HUES48 (cell line): ENCODE results near the gene PTAFR.

Source experiments
- H3K27ac ChIP-seq: one replicate; pipeline ENCODE4 v1.7.0; 2013; ENCODE audit warnings: low read depth, low read length, inconsistent platforms
- H3K27me3 ChIP-seq: 2 replicates; pipeline ENCODE4 v1.6.1; 2013; ENCODE audit warnings: mild to moderate bottlenecking, low read length; ENCODE audit not compliant: control insufficient read depth, insufficient read depth
- H3K36me3 ChIP-seq: 2 replicates; pipeline ENCODE4 v1.6.1; 2013; ENCODE audit warnings: low read length; ENCODE audit not compliant: control insufficient read depth, insufficient read depth
- H3K4me1 ChIP-seq: 2 replicates; pipeline ENCODE4 v1.6.1; 2013; ENCODE audit warnings: mild to moderate bottlenecking, low read length; ENCODE audit not compliant: control insufficient read depth, insufficient read depth
- H3K4me3 ChIP-seq: 2 replicates; pipeline ENCODE4 v1.5.1; 2013; ENCODE audit warnings: mild to moderate bottlenecking, low read depth, low read length
- H3K9ac ChIP-seq: 2 replicates; pipeline ENCODE4 v1.6.1; 2013; ENCODE audit warnings: mild to moderate bottlenecking, low read depth, low read length, moderate library complexity
- H3K9me3 ChIP-seq: 2 replicates; pipeline ENCODE4 v1.6.1; 2013; ENCODE audit warnings: low read length; ENCODE audit not compliant: control insufficient read depth, insufficient read depth

The PTAFR gene, protein sequence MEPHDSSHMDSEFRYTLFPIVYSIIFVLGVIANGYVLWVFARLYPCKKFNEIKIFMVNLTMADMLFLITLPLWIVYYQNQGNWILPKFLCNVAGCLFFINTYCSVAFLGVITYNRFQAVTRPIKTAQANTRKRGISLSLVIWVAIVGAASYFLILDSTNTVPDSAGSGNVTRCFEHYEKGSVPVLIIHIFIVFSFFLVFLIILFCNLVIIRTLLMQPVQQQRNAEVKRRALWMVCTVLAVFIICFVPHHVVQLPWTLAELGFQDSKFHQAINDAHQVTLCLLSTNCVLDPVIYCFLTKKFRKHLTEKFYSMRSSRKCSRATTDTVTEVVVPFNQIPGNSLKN

DNA sequence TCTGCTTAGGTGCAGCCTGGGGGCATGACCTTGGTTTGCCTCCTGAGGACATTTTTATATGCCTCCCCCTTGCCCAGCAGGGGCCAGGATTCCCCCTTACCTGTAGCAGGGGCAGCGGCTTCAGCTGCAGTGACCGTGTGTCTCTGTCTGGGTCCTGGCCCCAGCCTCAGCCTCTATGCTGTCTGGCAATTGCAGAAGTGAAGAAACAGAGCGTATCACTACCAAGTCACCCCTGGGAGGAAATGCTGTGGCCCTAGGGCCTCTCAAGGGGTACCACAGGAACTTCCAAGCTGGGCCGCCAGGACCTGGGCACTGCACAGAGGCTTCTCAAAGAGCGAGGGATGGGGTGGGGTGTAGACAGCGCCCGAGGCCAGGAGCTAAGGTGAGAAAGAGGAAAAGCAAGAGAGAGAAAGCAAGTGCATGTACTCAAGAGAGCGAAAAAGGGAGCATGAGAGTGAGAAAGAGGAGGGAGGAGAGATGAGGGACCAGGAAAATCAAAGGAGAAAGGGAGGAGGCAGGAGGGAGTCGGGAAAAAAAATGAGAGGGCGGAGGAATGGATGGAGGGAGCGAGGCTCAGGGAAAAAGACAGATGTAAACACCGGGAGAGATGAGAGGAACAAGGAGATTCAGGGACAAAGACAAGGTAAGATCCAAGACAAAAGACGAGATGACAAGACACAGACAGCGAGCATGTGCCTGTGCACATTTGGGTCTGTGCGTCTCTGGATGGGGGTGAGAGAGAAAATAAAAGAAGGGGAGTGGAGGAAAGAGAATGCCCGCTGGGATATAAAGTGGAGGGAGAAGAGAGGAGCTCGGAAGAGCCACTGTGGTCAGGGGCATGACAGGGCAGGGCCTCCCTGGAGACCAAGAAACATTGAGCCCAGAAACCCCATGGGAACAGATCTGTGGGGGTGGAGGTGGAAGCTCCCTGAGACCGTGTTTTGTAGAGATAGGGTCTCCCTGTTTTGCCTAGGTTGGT, at the start of gene PTAFR:
PTAFR (minus strand) TSS at position 199 of the 979 bp plus-strand sequence. CDS start 25,669 bp downstream, outside the sequence.
- Histone ChIP-seq H3K4me1 (no peaks in the 10 kb centered on the region), H3K9me3 (no peaks in the 10 kb centered on the region), H3K27me3 (no peaks in the 10 kb centered on the region), H3K9ac (no peak within 1 kb of the TSS), H3K36me3 (no peaks in the 10 kb centered on the region), H3K4me3 (no peak within 1 kb of the TSS), H3K27ac (no peak within 1 kb of the TSS)

DNA sequence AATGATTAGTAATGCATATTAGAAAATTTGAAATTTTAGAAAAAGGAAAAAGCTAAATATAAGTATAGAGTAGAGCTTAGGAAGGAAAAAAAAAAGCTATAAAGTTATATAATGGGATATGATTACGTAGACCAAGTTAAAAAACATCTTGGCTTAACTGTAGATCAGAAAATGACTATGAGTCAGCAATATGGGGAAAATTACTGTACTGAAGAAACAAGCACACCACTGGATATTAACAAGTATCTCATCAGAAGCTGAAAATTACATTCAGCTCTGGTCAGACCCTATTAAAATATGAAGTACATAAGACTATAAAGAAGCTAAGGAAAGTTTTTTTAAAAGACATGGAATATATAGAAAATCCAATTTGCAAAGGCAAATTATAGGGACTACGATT, 36.8 kb upstream of the PTAFR start:
- H3K4me3 ChIP-seq, result no peak overlapping the region
- H3K27ac ChIP-seq, result no peak overlapping the region
- H3K36me3 ChIP-seq, result peaks cover 62% of the 10 kb centered on the region
- H3K4me1 ChIP-seq, result no peaks in the 10 kb centered on the region
- H3K9me3 ChIP-seq, result no peaks in the 10 kb centered on the region
- no peaks in the 10 kb centered on the region for H3K27me3 ChIP-seq
- no peak overlapping the region for H3K9ac ChIP-seq

DNA sequence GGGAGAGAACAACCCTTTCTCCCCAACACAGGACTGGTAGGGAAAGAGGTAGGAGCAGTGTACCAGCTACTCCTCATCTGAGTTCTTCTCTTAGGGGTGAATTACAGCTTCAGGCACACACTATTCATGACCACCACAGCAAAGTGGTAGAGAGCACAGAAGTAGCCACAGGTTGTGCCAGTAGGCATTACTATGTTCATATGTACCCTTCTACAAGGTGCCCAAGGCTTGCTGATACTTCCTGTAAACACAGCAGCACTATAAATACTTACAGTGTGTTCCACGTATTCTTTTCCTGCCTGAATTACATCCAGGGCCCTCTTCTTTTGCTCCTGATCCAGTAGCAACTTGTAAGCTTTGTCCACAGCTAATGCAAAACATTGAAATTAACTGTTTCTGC, 33.2 kb upstream of the PTAFR start:
- Histone ChIP-seq H3K4me1 (no peaks in the 10 kb centered on the region), H3K9ac (no peak overlapping the region), H3K27ac (no peak overlapping the region), H3K9me3 (no peaks in the 10 kb centered on the region), H3K27me3 (no peaks in the 10 kb centered on the region), H3K4me3 (no peak overlapping the region), H3K36me3 (peaks cover 83% of the 10 kb centered on the region)

DNA sequence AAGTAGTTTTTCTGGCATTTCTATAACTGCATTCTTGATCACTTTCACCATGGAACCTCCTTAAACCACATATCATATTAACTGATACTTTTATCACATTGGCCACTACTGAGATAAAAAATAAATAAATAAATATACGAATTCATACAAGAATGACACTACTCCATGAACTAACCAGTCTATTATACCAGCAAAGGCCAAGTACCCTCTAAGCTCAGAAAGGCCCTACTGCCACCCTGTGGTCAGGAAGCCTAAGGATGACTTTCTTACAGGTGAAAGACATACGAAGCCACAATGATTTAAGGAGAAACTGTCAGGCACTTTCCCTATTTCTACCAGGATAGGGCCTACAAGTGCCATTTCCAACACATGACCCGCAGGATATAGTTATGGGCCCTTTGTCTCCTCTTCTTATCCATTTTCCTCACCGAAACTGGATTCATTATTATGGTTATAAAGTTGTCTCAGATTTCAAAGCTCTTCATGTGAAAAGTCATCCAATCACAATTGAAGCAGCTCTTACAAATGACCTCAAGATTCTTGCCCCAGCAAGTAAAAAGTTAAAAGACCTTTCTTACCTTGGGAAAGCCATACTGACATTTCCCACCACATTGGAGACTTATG, 32.4 kb upstream of the PTAFR start:
- Histone ChIP-seq H3K9ac (no peak overlapping the region), H3K27ac (no peak overlapping the region), H3K27me3 (no peaks in the 10 kb centered on the region), H3K4me3 (no peak overlapping the region), H3K9me3 (no peaks in the 10 kb centered on the region), H3K36me3 (peaks cover 83% of the 10 kb centered on the region), H3K4me1 (no peaks in the 10 kb centered on the region)

DNA sequence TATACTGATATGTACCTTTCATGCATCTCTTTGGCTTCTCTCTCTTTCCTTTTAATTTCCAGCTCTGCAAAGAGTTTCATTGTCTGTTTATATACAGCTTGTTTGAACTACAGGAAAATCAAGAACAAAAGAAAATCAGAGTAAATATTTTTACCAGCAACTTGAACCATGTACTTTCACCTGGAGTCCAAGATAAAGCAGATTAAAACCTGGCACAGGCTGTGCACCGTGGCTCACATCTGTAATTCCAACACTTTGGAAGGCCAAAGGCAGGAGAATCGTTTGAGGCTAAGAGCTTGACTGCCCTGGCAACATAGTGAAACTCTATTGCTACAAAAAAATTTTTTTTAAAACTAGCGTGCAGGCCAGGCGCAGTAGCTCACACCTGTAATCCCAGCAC, 28.8 kb upstream of the PTAFR start:
- Histone ChIP-seq H3K36me3 (peaks cover 79% of the 10 kb centered on the region), H3K9me3 (no peaks in the 10 kb centered on the region), H3K27me3 (no peaks in the 10 kb centered on the region), H3K27ac (no peak overlapping the region), H3K9ac (no peak overlapping the region), H3K4me3 (no peak overlapping the region), H3K4me1 (no peaks in the 10 kb centered on the region)

DNA sequence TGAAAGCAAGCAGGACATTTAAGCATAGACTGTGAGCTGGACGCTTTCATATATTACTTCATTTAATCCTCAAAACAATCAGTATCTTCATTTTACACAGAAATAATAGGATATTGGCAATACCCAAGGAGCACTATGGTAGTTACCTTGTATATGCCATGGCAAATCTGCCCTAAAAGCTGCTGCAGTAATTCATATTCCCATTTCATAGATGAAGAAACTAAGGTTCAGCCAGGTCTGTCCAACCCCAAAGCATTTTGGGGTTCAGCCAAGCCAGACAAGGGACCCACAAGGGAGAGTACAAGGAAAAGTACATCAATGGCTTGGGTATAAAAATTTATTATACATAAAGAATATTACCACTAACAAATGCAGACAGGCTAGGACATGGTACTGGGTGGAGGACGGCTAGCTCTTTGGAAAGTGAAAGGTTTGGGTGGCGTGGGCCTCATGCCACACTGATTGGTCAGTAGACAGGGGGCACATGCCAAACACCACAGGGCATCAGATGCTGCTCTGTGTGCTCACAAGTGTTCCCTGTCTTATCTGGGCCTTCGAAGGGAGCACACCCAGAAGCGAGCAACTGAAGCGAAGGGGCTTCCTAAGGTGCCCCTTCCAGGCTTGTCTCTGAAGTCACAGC, 23.9 kb upstream of the PTAFR start:
- H3K9ac ChIP-seq, result no peak overlapping the region
- no peaks in the 10 kb centered on the region for H3K9me3 ChIP-seq
- H3K36me3 ChIP-seq, result peaks cover 62% of the 10 kb centered on the region
- H3K27me3 ChIP-seq, result no peaks in the 10 kb centered on the region
- H3K4me3 ChIP-seq, result no peak overlapping the region
- H3K27ac ChIP-seq, result no peak overlapping the region
- H3K4me1 ChIP-seq, result peaks cover 21% of the 10 kb centered on the region

DNA sequence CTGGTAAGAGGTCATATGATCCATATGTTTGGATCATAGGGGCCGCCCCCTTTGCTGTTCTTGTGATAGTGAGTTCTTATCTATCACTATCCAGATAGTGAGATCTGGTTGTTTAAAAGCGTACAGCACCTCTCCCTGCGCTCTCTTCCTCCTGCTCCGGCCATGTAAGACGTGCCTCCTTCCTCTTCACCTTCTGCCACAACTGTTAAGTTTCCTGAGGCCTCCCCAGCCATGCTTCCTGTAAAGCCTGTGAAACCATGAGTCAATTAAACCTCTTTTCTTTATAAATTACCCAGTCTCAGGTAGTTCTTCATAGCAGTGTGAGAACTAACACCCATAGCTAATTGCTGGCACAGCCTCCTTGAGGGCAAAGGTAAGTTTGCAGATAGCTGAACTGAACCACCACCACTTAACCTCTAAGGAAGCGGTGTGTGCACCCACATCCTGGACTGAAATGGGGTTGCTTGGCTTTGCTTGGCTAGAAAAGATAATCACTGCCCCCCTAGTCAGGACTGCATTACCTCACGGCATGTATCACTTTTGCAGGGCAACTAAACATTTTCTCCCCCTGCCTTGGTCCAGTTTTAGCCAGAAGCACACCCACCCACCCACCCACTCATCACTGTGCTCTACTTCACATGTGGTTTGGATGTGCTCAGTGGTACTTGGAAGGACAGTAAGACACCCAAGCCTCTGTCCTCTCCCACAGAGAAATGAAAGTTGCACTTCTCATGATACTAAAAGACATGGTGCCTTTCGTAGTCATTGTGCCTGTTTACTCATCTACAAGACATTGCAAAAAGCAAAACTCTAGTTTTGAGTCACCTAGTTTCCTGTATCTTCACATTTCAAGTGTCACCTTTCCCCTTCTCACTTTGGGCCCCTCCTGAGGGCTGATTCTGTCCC, 23.1 kb upstream of the PTAFR start:
- no peak overlapping the region for H3K4me3 ChIP-seq
- no peak overlapping the region for H3K27ac ChIP-seq
- H3K9ac ChIP-seq, result no peak overlapping the region
- no peaks in the 10 kb centered on the region for H3K27me3 ChIP-seq
- peaks cover 54% of the 10 kb centered on the region for H3K36me3 ChIP-seq
- H3K9me3 ChIP-seq, result no peaks in the 10 kb centered on the region
- H3K4me1 ChIP-seq, result peaks cover 21% of the 10 kb centered on the region

DNA sequence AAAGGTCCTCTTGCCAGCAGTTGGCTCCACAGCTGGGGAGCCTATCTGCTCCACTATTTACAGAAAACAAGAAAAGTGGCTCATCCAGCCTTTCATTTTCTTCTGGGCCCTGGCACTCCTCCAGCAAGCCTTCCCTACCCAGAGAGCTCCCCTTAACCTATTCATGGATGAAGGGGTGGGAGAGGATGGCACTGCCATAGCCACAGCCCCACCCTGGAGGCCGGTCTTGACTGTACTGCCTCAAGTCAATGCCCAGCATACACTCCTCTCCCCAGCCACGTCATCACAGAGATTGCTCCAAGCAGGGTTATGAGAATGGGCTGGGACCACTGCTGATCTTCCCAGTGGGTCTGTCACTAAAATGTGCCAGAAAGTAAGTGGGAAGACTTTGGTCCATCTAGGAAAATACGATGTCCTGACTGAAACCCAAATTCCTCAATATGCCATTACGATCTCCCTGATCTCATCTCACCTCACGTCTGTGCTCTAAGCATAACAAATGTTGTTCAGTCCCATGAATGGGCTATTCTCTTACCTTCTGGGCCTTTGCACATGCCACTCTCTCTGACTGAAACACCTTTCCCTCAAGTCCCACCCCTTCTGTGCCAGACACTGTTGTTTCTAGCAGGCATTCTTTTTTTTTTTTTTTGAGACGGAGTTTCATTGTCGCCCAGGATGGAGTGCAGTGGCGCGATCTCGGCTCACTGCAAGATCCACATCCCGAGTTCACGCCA, 21.4 kb upstream of the PTAFR start:
- no peak overlapping the region for H3K4me3 ChIP-seq
- peaks cover 37% of the 10 kb centered on the region for H3K36me3 ChIP-seq
- H3K27me3 ChIP-seq, result no peaks in the 10 kb centered on the region
- H3K27ac ChIP-seq, result no peak overlapping the region
- H3K9me3 ChIP-seq, result no peaks in the 10 kb centered on the region
- peaks cover 29% of the 10 kb centered on the region for H3K4me1 ChIP-seq
- no peak overlapping the region for H3K9ac ChIP-seq

DNA sequence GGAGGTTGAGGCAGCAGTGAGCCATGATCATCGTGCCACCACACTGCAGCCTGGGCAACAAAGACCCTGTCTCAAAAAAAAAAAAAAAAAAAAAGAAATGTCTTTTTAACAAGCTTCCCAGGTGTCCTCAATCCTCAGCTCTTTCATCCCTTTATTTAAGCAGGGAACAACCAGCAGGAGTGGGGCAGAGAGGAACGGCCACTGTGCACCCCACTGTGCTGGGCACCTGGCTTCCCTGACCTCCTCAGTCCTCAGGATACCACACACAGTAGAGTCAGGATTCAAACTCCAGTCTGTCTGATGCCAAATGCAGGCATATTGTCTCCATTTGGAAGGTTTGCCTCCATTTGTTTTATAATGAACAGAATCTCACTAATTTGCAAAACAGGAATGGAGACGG, 19.8 kb upstream of the PTAFR start:
- H3K9ac ChIP-seq, result no peak overlapping the region
- no peaks in the 10 kb centered on the region for H3K9me3 ChIP-seq
- no peaks in the 10 kb centered on the region for H3K27me3 ChIP-seq
- H3K36me3 ChIP-seq, result peaks cover 30% of the 10 kb centered on the region
- H3K4me3 ChIP-seq, result no peak overlapping the region
- H3K4me1 ChIP-seq, result peaks cover 29% of the 10 kb centered on the region
- peak overlapping the region; percentile 49 for H3K27ac ChIP-seq
